H9 (cell line): ENCODE results near the gene GABBR2. TPM values are rescaled to one million over a fixed set of nuclear protein-coding genes. Genes with fewer than 3 reads are reported as not detected.

Experiments used
- DNase-seq: peaks from one replicate; pipeline ENCODE4 v3.0.0-alpha.2; 2017
- H2AFZ ChIP-seq: one replicate; pipeline ENCODE4 v1.6.1; 2013; ENCODE audit warnings: mild to moderate bottlenecking, low read length, control low read depth, moderate library complexity
- H2AK5ac ChIP-seq: 2 replicates; pipeline ENCODE4 v1.6.1; 2013; ENCODE audit warnings: low read length, control low read depth, mixed read lengths; ENCODE audit not compliant: insufficient read length
- H2BK120ac ChIP-seq: one replicate; pipeline ENCODE4 v1.6.1; 2013; ENCODE audit warnings: low read depth, mild to moderate bottlenecking, low read length, control low read depth, inconsistent platforms; ENCODE audit not compliant: poor library complexity, severe bottlenecking
- H2BK12ac ChIP-seq: 2 replicates; pipeline ENCODE4 v1.6.1; 2013; ENCODE audit warnings: low read length, control low read depth, mixed read lengths, low read depth; ENCODE audit not compliant: insufficient read length
- H2BK15ac ChIP-seq: 2 replicates; pipeline ENCODE4 v1.6.1; 2013; ENCODE audit warnings: low read depth, low read length, control low read depth
- H2BK20ac ChIP-seq: one replicate; pipeline ENCODE4 v1.6.1; 2013; ENCODE audit warnings: low read depth, mild to moderate bottlenecking, low read length, control low read depth, inconsistent platforms; ENCODE audit not compliant: poor library complexity, severe bottlenecking
- H2BK5ac ChIP-seq: 2 replicates; pipeline ENCODE4 v1.6.1; 2013; ENCODE audit warnings: low read length, control low read depth, mixed read lengths; ENCODE audit not compliant: insufficient read length
- H3K14ac ChIP-seq: 2 replicates; pipeline ENCODE4 v1.6.1; 2013; ENCODE audit warnings: low read length, control low read depth; ENCODE audit not compliant: insufficient read depth
- H3K18ac ChIP-seq: 2 replicates; pipeline ENCODE4 v1.6.1; 2013; ENCODE audit warnings: low read depth, mild to moderate bottlenecking, mixed read lengths, low read length, control low read depth; ENCODE audit not compliant: insufficient read length
- H3K23ac ChIP-seq: 2 replicates; pipeline ENCODE4 v1.6.1; 2013; ENCODE audit warnings: low read length, control low read depth, mixed read lengths, low read depth; ENCODE audit not compliant: insufficient read length
- H3K23me2 ChIP-seq: 2 replicates; pipeline ENCODE4 v1.6.1; 2013; ENCODE audit warnings: low read depth, mild to moderate bottlenecking, mixed read lengths, low read length, control low read depth; ENCODE audit not compliant: insufficient read length, poor library complexity, severe bottlenecking
- H3K27ac ChIP-seq: 2 replicates; pipeline ENCODE4 v1.5.1; 2013; ENCODE audit warnings: low read length, control low read depth, mixed read lengths, low read depth; ENCODE audit not compliant: insufficient read length
- H3K27me3 ChIP-seq: 2 replicates; pipeline ENCODE4 v1.6.1; 2013; ENCODE audit warnings: low read length, control low read depth, inconsistent platforms; ENCODE audit not compliant: insufficient read depth
- H3K4ac ChIP-seq: 2 replicates; pipeline ENCODE4 v1.6.1; 2013; ENCODE audit warnings: low read depth, mild to moderate bottlenecking, control low read depth, inconsistent platforms, low read length, moderate library complexity
- H3K4me1 ChIP-seq: 2 replicates; pipeline ENCODE4 v1.6.1; 2013; ENCODE audit warnings: low read length, control low read depth, inconsistent platforms; ENCODE audit not compliant: insufficient read depth
- H3K4me2 ChIP-seq: 2 replicates; pipeline ENCODE4 v1.6.1; 2013; ENCODE audit warnings: low read length, control low read depth, mixed read lengths; ENCODE audit not compliant: insufficient read length, insufficient read depth
- H3K56ac ChIP-seq: 2 replicates; pipeline ENCODE4 v1.6.1; 2013; ENCODE audit warnings: low read depth, mild to moderate bottlenecking, mixed read lengths, low read length, control low read depth; ENCODE audit not compliant: insufficient read length
- H3K79me1 ChIP-seq: 2 replicates; pipeline ENCODE4 v1.6.1; 2013; ENCODE audit warnings: low read depth, mild to moderate bottlenecking, moderate library complexity, low read length, control low read depth, inconsistent platforms; ENCODE audit not compliant: insufficient read depth, poor library complexity, severe bottlenecking
- H3K79me2 ChIP-seq: 2 replicates; pipeline ENCODE4 v1.6.1; 2013; ENCODE audit warnings: low read length, control low read depth, inconsistent platforms; ENCODE audit not compliant: insufficient read depth
- H3K9ac ChIP-seq: 2 replicates; pipeline ENCODE4 v1.6.1; 2013; ENCODE audit warnings: low read length, control low read depth, mixed read lengths; ENCODE audit not compliant: insufficient read length; ENCODE audit errors: extremely low read depth
- H3K9me3 ChIP-seq: one replicate; pipeline ENCODE4 v1.6.1; 2013; ENCODE audit warnings: low read depth, low read length, inconsistent platforms; ENCODE audit not compliant: control insufficient read depth
- H3T11ph ChIP-seq: one replicate; pipeline ENCODE4 v1.6.1; 2013; ENCODE audit warnings: mild to moderate bottlenecking, low read length, control low read depth, inconsistent platforms
- H4K20me1 ChIP-seq: one replicate; pipeline ENCODE4 v1.6.1; 2013; ENCODE audit not compliant: control insufficient read depth, insufficient read length, insufficient read depth
- H4K5ac ChIP-seq: 2 replicates; pipeline ENCODE4 v1.6.1; 2013; ENCODE audit warnings: low read depth, mild to moderate bottlenecking, mixed read lengths, low read length, control low read depth; ENCODE audit not compliant: insufficient read length
- H4K8ac ChIP-seq: replicated peaks from 2 replicates; pipeline ENCODE4 v1.6.1; 2013; ENCODE audit warnings: low read length, control low read depth, mixed read lengths, low read depth; ENCODE audit not compliant: insufficient read length
- H4K91ac ChIP-seq: 2 replicates; pipeline ENCODE4 v1.6.1; 2013; ENCODE audit warnings: low read depth, mild to moderate bottlenecking, moderate library complexity, mixed read lengths, low read length, control low read depth; ENCODE audit not compliant: insufficient read length
- H3K27ac Mint-ChIP-seq, 3 experiments: 2 replicates in 2 of 3; 3 replicates in 1 of 3; pipeline ENCODE4 v1.8.0; 2020 to 2021; ENCODE audit warnings: mixed read lengths in 3 of 3, mild to moderate bottlenecking in 1 of 3, moderate library complexity in 1 of 3
- H3K27me3 Mint-ChIP-seq: 2 replicates; pipeline ENCODE4 v1.8.0; 2021; ENCODE audit warnings: low read depth, mild to moderate bottlenecking, moderate library complexity, mixed read lengths
- H3K36me3 Mint-ChIP-seq, 3 experiments: 2 replicates in 2 of 3; 3 replicates in 1 of 3; pipeline ENCODE4 v1.8.0; 2020 to 2021; ENCODE audit warnings: low read depth in 3 of 3, mixed read lengths in 3 of 3; ENCODE audit not compliant: insufficient read depth in 1 of 3
- H3K4me1 Mint-ChIP-seq, 2 experiments: 2 replicates each; pipeline ENCODE4 v1.8.0; 2020; ENCODE audit warnings: mixed read lengths in 2 of 2
- H3K4me3 Mint-ChIP-seq, 2 experiments: 2 replicates in 1 of 2; 3 replicates in 1 of 2; pipeline ENCODE4 v1.8.0; 2020 to 2021; ENCODE audit warnings: mild to moderate bottlenecking in 2 of 2, mixed read lengths in 2 of 2, moderate library complexity in 1 of 2
- H3K9me3 Mint-ChIP-seq, 2 experiments: 2 replicates in 1 of 2; 3 replicates in 1 of 2; pipeline ENCODE4 v1.8.0; 2020; ENCODE audit warnings: mild to moderate bottlenecking in 2 of 2, mixed read lengths in 2 of 2, moderate library complexity in 1 of 2
- WGBS: extraction: QIAGEN DNeasy Blood & Tissue Kit; methylation state at CpG from one replicate; pipeline ENCODE4 v1.1.7; 2013; ENCODE audit warnings: missing lambda C conversion rate, low lambda C conversion rate, mixed read lengths; ENCODE audit not compliant: insufficient read length; ENCODE audit errors: extremely low coverage; 5-methylcytosine and 5-hydroxymethylcytosine counted together
- total RNA-seq: library from RNA; stranded (reverse); gene quantifications from 2 replicates; pipeline ENCODE4 v1.2.1, GENCODE V29; 2021
- TF ChIP-seq, protein P1 (sequence below): fragments of 200-600 bp; sonication (generic); conservative IDR thresholded peaks from 3 replicates; pipeline ENCODE4 v1.8.0; 2021; ENCODE audit warnings: antibody characterized with exemption, mild to moderate bottlenecking

The GABBR2 gene
- total RNA-seq, 1 experiment from 2014 or later = 0.66 TPM

DNA sequence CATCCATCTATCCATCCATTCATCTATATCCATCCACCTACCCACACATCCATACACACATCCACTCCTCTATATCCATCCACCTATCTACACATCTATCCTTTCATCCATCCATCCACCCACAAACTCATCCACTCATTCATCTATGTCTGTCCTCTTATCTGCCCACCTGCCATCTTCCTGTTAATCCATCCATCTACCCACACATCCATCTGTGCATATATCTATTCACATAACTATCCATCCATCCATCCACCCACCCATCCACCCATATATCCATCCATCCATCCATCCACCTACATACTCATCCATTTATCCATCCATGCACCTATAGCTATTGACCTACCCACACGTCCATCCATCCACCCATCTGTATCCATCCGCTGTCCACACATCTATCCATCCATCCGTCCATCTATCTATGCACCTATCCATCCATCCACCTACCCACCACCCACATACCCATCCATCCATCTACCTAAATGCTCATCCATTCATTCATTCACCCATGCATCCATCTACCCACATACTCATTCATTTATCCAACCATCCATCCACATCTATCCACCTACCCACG lies 271.2 kb downstream of the GABBR2 start:
- 100% methylated on average over 1 of the region's 4 CpGs for WGBS
- H3K9me3 Mint-ChIP-seq = no peaks in the 10 kb centered on the region; a peak in 1 of 5 replicates

More for the DNA sequence above, 271.2 kb downstream of the GABBR2 start:
- H3K9me3 ChIP-seq = no peaks in the 10 kb centered on the region
- no peak overlapping the region for H4K91ac ChIP-seq
- no peaks in the 10 kb centered on the region; the same call in 1 of the 2 replicates for H3K27me3 Mint-ChIP-seq
- no peak overlapping the region for H2BK5ac ChIP-seq
- no peak overlapping the region for H3K14ac ChIP-seq
- no peak overlapping the region for H3T11ph ChIP-seq
- no peak overlapping the region for H3K4ac ChIP-seq
- H3K56ac ChIP-seq = no peak overlapping the region
- no peaks in the 10 kb centered on the region for H3K36me3 Mint-ChIP-seq
- peaks cover 2 to 3% of the 10 kb centered on the region in 2 experiments for H3K4me1 Mint-ChIP-seq
- TF ChIP-seq, protein P1, sequence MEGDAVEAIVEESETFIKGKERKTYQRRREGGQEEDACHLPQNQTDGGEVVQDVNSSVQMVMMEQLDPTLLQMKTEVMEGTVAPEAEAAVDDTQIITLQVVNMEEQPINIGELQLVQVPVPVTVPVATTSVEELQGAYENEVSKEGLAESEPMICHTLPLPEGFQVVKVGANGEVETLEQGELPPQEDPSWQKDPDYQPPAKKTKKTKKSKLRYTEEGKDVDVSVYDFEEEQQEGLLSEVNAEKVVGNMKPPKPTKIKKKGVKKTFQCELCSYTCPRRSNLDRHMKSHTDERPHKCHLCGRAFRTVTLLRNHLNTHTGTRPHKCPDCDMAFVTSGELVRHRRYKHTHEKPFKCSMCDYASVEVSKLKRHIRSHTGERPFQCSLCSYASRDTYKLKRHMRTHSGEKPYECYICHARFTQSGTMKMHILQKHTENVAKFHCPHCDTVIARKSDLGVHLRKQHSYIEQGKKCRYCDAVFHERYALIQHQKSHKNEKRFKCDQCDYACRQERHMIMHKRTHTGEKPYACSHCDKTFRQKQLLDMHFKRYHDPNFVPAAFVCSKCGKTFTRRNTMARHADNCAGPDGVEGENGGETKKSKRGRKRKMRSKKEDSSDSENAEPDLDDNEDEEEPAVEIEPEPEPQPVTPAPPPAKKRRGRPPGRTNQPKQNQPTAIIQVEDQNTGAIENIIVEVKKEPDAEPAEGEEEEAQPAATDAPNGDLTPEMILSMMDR = no peak
- no peak overlapping the region for H3K27ac Mint-ChIP-seq
- no peak overlapping the region for H4K5ac ChIP-seq
- no peak overlapping the region for H3K23ac ChIP-seq
- H3K4me1 ChIP-seq = no peaks in the 10 kb centered on the region
- no peak overlapping the region for H2AFZ ChIP-seq
- H2BK20ac ChIP-seq = no peak overlapping the region
- H2BK15ac ChIP-seq = no peak overlapping the region
- H3K23me2 ChIP-seq = no peaks in the 10 kb centered on the region
- no peak overlapping the region for H2BK12ac ChIP-seq
- no peaks in the 10 kb centered on the region for H3K79me2 ChIP-seq
- no peak overlapping the region for H2AK5ac ChIP-seq
- no peaks in the 10 kb centered on the region for H4K20me1 ChIP-seq
- no peaks in the 10 kb centered on the region for H3K79me1 ChIP-seq
- H3K9ac ChIP-seq = no peak overlapping the region
- DNase-seq = no peak
- no peak overlapping the region for H3K18ac ChIP-seq
- no peak overlapping the region for H2BK120ac ChIP-seq
- no peak overlapping the region for H3K4me2 ChIP-seq
- H3K27me3 ChIP-seq = no peaks in the 10 kb centered on the region; the same call in 1 of the 2 replicates
- H3K4me3 Mint-ChIP-seq = no peak overlapping the region
- H4K8ac ChIP-seq = no peak overlapping the region
- H3K27ac ChIP-seq = no peak overlapping the region
